ENCODE data around the gene CAPN13. TPM values are rescaled to one million over a fixed set of nuclear protein-coding genes. Genes with fewer than 3 reads are reported as not detected.

CAPN13 gene
- total RNA-seq, 4 donors from 2014 or later = 0.12 TPM; not detected in 3

- no peak for ATAC-seq
- Histone ChIP-seq H3K27me3 (peaks cover 12% of the 10 kb centered on the region), H3K4me3 (no peak overlapping the region), H3K9me3 (no peaks in the 10 kb centered on the region), H3K4me1 (no peaks in the 10 kb centered on the region), H3K36me3 (no peaks in the 10 kb centered on the region), H3K27ac (no peak overlapping the region)
- TF ChIP-seq POLR2A (IDR thresholded peaks at IDR 0.05) (no peak), POLR2AphosphoS5 (IDR thresholded peaks at IDR 0.05) (no peak), EP300 (IDR thresholded peaks at IDR 0.05) (no peak)
- TF ChIP-seq, protein P1, sequence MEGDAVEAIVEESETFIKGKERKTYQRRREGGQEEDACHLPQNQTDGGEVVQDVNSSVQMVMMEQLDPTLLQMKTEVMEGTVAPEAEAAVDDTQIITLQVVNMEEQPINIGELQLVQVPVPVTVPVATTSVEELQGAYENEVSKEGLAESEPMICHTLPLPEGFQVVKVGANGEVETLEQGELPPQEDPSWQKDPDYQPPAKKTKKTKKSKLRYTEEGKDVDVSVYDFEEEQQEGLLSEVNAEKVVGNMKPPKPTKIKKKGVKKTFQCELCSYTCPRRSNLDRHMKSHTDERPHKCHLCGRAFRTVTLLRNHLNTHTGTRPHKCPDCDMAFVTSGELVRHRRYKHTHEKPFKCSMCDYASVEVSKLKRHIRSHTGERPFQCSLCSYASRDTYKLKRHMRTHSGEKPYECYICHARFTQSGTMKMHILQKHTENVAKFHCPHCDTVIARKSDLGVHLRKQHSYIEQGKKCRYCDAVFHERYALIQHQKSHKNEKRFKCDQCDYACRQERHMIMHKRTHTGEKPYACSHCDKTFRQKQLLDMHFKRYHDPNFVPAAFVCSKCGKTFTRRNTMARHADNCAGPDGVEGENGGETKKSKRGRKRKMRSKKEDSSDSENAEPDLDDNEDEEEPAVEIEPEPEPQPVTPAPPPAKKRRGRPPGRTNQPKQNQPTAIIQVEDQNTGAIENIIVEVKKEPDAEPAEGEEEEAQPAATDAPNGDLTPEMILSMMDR (IDR thresholded peaks at IDR 0.05) = no peak
- WGBS, 2 donors (ENCODE audit: low coverage in 1 of 2) = 54 to 64% methylated on average over 7 of the region's 7 CpGs
These were observed 25.2 kb downstream of the CAPN13 start for GRCh38 chr2:30781961-30782533.

DNA sequence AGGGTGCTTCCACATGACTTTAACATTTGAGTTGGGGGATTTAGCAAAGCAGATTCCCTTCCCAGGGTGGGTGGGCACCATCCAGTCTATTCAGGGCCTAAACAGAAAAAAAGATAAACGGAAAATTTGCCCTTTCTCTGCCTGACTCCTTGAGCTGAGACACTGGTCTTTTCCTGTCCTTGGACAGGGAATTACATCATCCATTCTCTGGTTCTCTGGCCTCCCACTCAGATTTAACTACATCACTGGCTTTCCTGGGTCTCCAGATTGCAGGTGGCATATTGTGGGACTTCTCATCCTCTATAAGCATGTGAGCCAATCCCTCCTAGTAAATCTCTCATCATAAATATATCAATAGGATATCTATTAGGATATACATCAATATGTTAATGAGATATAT lies 25.8 kb downstream of the CAPN13 start:
- Histone ChIP-seq H3K27ac (no peak overlapping the region), H3K4me3 (no peak overlapping the region), H3K9me3 (no peaks in the 10 kb centered on the region), H3K36me3 (no peaks in the 10 kb centered on the region), H3K4me1 (no peaks in the 10 kb centered on the region), H3K27me3 (peaks cover 13% of the 10 kb centered on the region)
- TF ChIP-seq, protein P1 (IDR thresholded peaks at IDR 0.05) = no peak
- TF ChIP-seq POLR2A (IDR thresholded peaks at IDR 0.05) = no peak
- no peak for TF ChIP-seq EP300 (IDR thresholded peaks at IDR 0.05)
- TF ChIP-seq POLR2AphosphoS5 (IDR thresholded peaks at IDR 0.05) = no peak
- no peak for ATAC-seq
- WGBS, 2 donors (ENCODE audit: low coverage in 1 of 2) = 50 to 86% methylated on average over 1 of the region's 1 CpG

- H3K4me1 ChIP-seq = no peaks in the 10 kb centered on the region
- TF ChIP-seq EP300 (IDR thresholded peaks at IDR 0.05) (no peak), POLR2AphosphoS5 (IDR thresholded peaks at IDR 0.05) (no peak), POLR2A (IDR thresholded peaks at IDR 0.05) (no peak)
- TF ChIP-seq, protein P1 (IDR thresholded peaks at IDR 0.05) = no peak
- H3K27me3 ChIP-seq = peaks cover 19% of the 10 kb centered on the region
- H3K27ac ChIP-seq = no peak overlapping the region
- no peaks in the 10 kb centered on the region for H3K9me3 ChIP-seq
- no peak overlapping the region for H3K4me3 ChIP-seq
- H3K36me3 ChIP-seq = no peaks in the 10 kb centered on the region
- 70 to 71% methylated on average over 2 of the region's 5 CpGs for WGBS, 2 donors (ENCODE audit: low coverage in 1 of 2)
- ATAC-seq = no peak
These were observed 26.4 kb downstream of the CAPN13 start for GRCh38 chr2:30780776-30781330.

- no peak for TF ChIP-seq EP300 (IDR thresholded peaks at IDR 0.05)
- TF ChIP-seq POLR2A (IDR thresholded peaks at IDR 0.05) = no peak
- TF ChIP-seq, protein P1 (IDR thresholded peaks at IDR 0.05) = no peak
- no peak for ATAC-seq
- 96 to 100% methylated on average over 1 to 4 of the region's 11 CpGs for WGBS, 2 donors (ENCODE audit: low coverage in 1 of 2)
- H3K27me3 ChIP-seq = peaks cover 20% of the 10 kb centered on the region
- no peaks in the 10 kb centered on the region for H3K4me1 ChIP-seq
- no peak overlapping the region for H3K27ac ChIP-seq
- H3K4me3 ChIP-seq = no peak overlapping the region
- no peaks in the 10 kb centered on the region for H3K9me3 ChIP-seq
- H3K36me3 ChIP-seq = no peaks in the 10 kb centered on the region
These were observed 28.6 kb downstream of the CAPN13 start for GRCh38 chr2:30778611-30779010.
